HG03432 (cell line): Measurements from ENCODE around the gene PYROXD2.

Experiments
- ATAC-seq: cut with Tn5 transposase; IDR thresholded peaks from one replicate; pipeline ENCODE4 v1.9.1; 2021; ENCODE audit warnings: mild to moderate bottlenecking, moderate library complexity; ENCODE audit not compliant: unreplicated experiment

Gene PYROXD2

GRCh38 chr10:98416606-98417388, 1.8 kb upstream of the PYROXD2 start:
- ATAC-seq, result no peak

- ATAC-seq, result no peak
Observed at GRCh38 chr10:98415731-98416119, 743 bp upstream of the PYROXD2 start.

- peak; percentile 3 for ATAC-seq
Observed at GRCh38 chr10:98414578-98414931, 427 bp downstream of the PYROXD2 start.

- no peak for ATAC-seq
Observed at GRCh38 chr10:98411768-98412167, 3.2 kb downstream of the PYROXD2 start.

GRCh38 chr10:98411166-98411565, 3.8 kb downstream of the PYROXD2 start:
- no peak for ATAC-seq

GRCh38 chr10:98410759-98411158, 4.2 kb downstream of the PYROXD2 start:
- ATAC-seq, result no peak

GRCh38 chr10:98410135-98410743, 4.7 kb downstream of the PYROXD2 start:
- no peak for ATAC-seq

GRCh38 chr10:98408799-98409198, 6.2 kb downstream of the PYROXD2 start:
- ATAC-seq, result peak; percentile 39

- ATAC-seq, result no peak
Observed at GRCh38 chr10:98407744-98408241, 7.2 kb downstream of the PYROXD2 start.

- no peak for ATAC-seq
Observed at GRCh38 chr10:98407017-98407743, 7.8 kb downstream of the PYROXD2 start.

- ATAC-seq, result no peak
Observed at GRCh38 chr10:98405422-98405821, 9.6 kb downstream of the PYROXD2 start.

- ATAC-seq, result peak; percentile 70
Observed at GRCh38 chr10:98404571-98405359, 10.2 kb downstream of the PYROXD2 start.

- no peak for ATAC-seq
Observed at GRCh38 chr10:98403812-98404504, 11.0 kb downstream of the PYROXD2 start.

- no peak for ATAC-seq
Observed at GRCh38 chr10:98402931-98403718, 11.9 kb downstream of the PYROXD2 start.

- ATAC-seq, result no peak
Observed at GRCh38 chr10:98402478-98402877, 12.5 kb downstream of the PYROXD2 start.

GRCh38 chr10:98400482-98400881, 14.5 kb downstream of the PYROXD2 start:
- ATAC-seq, result no peak

- no peak for ATAC-seq
Observed at GRCh38 chr10:98399784-98400183, 15.2 kb downstream of the PYROXD2 start.

GRCh38 chr10:98397089-98397600, 17.8 kb downstream of the PYROXD2 start:
- no peak for ATAC-seq
